Stomach (tissue), 4 donors: Measurements from ENCODE around the gene TUBA4B.

ENCODE experiments used
- POLR2AphosphoS5 ChIP-seq, 3 donors: sonication (generic); formaldehyde crosslinking; IDR thresholded peaks; one replicate each; pipeline ENCODE4 v1.6.1; 2016; ENCODE audit warnings: antibody characterized with exemption in 3 of 3
- TF ChIP-seq, protein P1 (sequence below), 7 experiments: fragments of 450-650 bp in 4 of 7; fragments of 200-600 bp in 3 of 7; sonication (generic) in 3 of 7; IDR thresholded peaks; one replicate each; pipeline ENCODE4 v1.5.1; 2016 to 2019; ENCODE audit warnings: antibody characterized with exemption in 7 of 7, control low read depth in 2 of 7, mild to moderate bottlenecking in 1 of 7

DNA sequence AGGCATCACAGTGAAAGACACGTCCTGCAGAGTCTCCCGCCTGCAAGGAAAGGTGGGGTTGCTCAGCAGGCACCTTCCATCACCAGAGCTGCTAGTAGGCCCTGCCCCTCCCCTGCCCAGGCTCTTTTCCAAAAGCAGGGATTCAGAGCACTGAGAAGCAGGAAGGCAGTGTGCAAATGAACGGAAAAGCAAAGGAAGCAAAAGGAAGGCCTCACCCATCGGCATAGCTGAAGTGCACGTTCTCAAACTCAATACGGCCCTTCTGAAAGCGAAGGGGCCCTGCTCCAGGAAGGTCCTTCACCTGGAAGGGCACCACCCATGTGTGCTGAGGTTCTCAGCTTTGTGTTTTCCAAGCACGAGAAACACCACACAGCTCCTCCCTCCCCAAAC lies 40.0 kb upstream of the TUBA4B start:
- TF ChIP-seq, protein P1, sequence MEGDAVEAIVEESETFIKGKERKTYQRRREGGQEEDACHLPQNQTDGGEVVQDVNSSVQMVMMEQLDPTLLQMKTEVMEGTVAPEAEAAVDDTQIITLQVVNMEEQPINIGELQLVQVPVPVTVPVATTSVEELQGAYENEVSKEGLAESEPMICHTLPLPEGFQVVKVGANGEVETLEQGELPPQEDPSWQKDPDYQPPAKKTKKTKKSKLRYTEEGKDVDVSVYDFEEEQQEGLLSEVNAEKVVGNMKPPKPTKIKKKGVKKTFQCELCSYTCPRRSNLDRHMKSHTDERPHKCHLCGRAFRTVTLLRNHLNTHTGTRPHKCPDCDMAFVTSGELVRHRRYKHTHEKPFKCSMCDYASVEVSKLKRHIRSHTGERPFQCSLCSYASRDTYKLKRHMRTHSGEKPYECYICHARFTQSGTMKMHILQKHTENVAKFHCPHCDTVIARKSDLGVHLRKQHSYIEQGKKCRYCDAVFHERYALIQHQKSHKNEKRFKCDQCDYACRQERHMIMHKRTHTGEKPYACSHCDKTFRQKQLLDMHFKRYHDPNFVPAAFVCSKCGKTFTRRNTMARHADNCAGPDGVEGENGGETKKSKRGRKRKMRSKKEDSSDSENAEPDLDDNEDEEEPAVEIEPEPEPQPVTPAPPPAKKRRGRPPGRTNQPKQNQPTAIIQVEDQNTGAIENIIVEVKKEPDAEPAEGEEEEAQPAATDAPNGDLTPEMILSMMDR (IDR thresholded peaks at IDR 0.05) = no peak
- TF ChIP-seq POLR2AphosphoS5 (IDR thresholded peaks at IDR 0.05) = no peak
